H54 (cell line): ENCODE results near the gene NEU4.

Experiments used
- DNase-seq: peaks from one replicate; pipeline ENCODE4 v3.0.0; 2011; ENCODE audit warnings: low spot score, mixed read lengths; ENCODE audit not compliant: insufficient read length
- FAIRE-seq: peaks from 3 replicates; lab custom pipeline; 2011; peaks lifted over from hg19 to GRCh38; lab: Jason Lieb, UNC
- POLR2A ChIP-seq: IDR thresholded peaks from 2 replicates; pipeline ENCODE4 v1.6.1; 2011; ENCODE audit warnings: low read depth, mild to moderate bottlenecking, low read length

Gene NEU4

DNA sequence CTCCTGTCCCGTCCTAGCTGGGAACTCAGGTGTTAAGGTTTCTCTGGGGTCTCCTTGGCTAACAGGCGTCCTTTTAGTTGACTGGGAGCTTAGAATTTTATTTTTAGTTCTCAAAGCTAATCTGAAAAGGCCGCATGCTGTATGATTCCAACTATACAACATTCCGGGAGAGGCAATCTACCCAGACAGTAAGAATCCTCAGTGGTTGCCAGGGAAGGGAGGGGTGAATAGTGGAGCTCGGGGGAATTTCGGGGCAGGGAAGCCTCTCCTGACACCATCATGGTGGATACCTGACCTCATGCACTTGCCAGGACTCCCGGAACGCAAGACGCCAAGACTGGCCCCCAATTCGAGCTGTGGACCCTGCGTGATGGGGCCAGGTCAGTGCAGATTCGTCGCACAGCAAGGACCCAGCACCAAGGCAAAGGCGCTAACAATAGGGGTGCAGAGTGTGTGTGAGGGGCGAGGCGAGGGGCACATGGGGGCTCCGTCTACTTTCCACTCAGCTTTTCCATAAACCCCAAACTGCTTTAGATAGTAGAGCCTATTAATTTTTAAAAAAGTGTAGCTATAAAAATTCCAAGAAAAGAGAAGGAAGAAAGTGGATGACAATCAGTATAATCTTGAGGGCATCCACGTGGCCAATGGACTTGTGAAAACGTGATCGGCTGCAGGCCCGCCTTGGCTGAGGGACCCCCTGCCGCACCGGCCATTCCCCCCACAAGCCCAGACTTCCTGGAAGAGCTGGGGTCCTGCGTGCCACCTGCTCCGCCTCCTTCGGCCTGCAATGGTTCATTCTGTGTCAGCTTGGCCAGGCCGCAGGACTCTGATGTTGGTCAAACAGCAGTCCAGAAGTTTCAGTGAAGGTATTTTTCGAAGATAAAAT lies 32.4 kb downstream of the NEU4 start:
- FAIRE-seq (no peak), DNase-seq (no peak)
- no peak for TF ChIP-seq POLR2A

DNA sequence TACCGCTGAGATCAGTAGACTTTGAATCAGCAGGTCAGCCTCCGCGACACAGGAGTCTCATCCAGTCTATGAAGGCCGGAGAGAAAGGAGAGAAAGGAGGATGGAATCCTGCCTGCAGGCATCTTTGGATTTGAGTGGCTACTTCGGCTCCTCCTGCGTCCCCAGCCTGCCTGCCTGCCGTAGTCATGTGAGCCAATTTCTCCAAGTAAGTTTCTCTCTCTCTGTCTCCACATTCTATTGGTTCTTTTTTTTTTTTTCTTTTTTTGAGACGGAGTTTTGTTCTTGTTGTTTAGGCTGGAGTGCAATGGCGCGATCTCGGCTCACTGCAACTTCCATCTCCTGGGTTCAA lies 33.0 kb downstream of the NEU4 start:
- DNase-seq (no peak), FAIRE-seq (no peak)
- no peak for TF ChIP-seq POLR2A

DNA sequence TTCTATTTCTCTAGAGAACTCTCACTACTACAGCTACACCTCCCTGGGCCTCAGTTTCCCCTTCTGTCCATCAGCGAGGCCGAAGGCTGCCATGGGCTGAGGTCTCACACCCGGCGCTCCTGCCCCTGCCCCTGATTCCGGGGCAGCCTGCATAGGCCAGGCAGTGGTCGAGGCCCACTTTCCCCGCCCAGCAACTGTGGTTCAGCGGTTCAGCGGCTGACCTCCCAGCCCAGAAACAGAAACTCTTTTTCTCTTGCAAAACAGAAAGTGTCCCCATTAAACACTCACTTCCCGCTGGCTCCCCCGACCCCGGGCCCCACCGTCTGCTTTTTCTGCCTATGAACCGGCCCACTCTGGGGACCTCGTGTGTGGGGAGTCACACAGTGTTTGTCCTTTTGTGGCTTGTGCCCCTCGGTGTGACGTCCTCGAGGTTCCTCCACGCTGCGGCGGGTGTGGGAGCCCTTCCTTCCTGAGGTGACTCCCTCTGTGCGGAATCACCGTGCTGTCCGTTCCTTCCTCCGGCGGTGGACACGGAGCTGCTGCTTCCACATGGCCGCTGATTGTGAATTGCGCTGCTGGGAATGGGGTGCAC lies 33.7 kb downstream of the NEU4 start:
- no peak for DNase-seq
- no peak for TF ChIP-seq POLR2A
- FAIRE-seq: no peak

DNA sequence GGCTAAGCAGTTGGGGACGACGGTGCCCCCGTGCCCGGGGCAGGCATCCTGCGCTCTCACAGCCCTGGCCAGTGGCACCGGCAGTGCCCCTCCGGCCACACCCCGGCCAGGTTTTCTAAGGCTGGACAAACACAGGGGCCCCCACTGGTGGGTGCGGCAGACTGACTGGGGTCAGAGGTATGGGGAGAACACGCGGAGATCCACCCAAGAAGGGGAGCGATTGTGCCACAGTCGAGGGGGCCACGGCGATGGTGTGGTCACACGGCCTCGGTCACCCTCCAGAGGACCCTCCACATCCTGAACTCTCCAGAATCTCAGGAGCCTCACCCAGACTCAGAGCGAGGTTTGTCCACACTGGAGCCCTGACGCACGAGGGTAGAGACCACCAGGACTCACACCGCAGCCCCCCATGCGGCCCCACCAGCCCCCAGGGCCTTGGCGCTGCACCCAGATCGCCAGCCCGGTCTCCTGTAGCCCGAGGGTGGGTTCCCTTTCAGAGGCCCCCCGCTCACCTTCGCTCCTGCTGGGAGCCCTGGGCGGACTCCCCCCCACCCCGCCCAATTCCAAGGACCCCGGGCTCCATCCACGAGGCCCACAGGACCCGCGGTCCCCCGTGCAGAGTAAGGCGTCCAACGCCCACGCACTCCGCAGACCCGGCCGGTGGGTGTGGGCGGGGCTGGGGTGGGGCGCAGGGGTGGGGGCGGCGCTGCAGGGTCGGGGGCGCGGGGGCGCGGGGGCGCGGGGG lies 34.5 kb downstream of the NEU4 start:
- TF ChIP-seq POLR2A: no peak
- DNase-seq (no peak), FAIRE-seq (no peak)

DNA sequence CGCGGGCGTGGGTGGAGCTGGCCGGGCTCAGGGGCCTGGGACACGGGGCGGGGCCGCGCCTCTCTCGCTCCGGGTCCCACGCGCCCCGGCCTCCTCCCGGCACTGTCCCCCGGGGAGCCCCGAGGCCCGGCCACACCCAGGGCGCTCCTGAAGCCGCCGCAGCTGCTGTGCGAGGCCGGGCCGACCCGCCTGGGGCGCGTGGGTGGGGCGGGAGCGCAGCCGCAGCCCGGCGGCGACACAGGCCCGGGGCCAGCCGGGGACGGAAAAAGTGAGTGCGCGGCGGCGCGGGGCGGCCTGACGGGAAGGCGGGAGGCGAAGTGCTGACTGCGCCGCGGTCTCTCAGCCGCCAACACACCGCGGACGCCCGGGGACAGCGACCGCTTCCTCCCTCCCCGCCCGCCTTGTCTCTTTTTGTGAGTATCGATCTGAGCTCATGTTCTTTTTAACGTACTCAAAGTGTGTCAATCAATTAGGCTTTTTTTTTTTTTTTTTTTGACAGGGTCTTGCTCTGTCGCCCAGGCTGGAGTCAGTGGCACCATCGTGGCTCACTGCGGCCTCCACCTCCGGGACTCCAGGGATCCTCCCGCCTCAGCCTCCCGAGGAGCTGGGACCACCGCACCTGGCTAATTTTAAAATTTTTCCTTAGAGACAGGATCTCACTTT lies 35.2 kb downstream of the NEU4 start:
- FAIRE-seq (no peak), DNase-seq (no peak)
- peak; percentile 35 for TF ChIP-seq POLR2A

DNA sequence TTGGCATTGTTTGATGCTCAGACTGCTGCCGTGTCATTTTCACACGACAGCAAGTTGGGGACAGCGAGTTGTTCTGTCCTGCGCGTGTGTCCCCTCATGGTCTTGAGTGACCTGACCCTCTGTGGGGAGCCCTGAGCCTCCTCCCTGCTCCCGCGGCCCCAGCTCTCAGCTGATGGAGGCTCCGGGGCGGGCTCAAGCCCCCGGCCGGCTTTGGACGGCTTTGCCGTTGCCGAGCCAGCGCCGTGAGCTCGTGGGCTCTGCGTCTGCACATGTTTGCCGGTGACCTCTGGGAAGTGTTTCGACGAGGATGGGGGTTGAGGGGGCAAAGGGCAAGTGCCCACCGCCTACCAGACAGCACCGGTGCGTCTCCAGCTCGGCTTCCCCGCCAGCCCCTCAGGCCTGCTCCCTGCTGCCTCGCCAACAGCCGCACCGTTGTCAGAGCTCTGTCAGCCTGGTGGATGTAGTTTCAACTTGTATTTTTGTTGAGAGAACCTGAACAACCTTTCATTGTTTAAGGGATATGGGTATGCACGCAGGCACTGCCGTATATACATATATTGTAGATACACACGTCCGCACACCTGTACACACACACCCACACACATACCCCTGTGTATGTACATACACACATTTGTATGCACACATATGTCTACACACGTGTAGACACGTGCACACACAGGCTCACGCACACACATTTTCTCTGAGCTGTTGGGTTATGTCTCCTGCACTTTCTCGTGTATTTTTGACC lies 36.0 kb downstream of the NEU4 start:
- TF ChIP-seq POLR2A: no peak
- DNase-seq (no peak), FAIRE-seq (no peak)

DNA sequence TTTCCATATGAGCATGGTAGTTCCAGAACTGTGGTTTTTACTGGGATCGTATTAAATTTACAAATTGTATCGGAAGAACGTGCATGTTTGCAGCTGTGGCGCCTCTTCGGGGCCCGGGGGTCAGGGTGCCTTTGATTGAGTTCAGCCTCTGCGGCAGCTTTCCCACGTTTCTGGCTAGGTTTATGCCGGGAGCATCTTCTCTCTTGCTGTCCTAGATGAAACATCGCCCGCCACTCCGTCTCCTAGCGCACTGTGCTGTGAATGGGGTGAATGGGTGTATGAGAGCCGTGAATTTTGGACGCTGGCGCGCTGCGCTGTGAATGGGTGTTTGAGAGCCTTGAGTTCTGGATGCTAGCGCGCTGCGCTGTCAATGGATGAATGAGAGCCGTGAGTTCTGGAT lies 37.4 kb downstream of the NEU4 start:
- TF ChIP-seq POLR2A: no peak
- FAIRE-seq (no peak), DNase-seq (no peak)

DNA sequence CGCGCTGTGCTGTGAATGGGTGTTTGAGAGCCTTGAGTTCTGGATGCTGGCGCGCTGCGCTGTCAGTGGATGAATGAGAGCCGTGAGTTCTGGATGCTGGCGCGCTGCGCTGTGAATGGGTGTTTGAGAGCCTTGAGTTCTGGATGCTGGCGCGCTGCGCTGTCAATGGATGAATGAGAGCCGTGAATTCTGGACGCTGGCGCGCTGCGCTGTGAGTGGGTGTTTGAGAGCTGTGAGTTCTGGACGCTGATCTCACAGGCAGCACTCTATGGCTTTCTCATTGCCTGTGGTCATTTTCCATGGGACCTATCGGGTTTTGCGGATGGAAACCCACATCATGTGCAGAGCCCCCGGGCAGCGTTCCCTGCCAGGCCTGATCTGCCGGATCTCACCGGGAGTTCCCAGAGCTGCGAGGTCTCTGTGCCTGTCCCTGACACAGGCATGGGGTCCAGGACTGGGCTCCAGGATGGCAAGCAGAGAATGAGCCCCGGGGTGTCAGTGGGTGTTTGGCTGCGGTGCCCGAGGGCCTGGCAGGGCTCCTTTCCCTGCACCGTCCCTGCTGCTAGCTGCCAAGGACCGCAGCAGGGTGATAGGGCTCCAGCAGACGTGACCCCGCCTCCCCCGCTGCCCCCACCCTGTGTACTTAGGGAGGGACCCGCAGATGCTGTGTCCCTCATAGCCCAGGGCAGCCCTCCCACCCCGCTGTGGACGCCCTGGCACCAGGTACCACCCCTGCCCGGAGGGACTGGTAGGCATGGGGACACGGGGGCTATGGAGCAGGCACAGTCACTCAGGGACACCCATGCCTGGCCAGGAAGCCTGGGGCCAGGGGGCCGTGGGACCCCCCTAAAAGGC lies 40.0 kb downstream of the NEU4 start:
- TF ChIP-seq POLR2A: no peak
- FAIRE-seq: no peak

DNA sequence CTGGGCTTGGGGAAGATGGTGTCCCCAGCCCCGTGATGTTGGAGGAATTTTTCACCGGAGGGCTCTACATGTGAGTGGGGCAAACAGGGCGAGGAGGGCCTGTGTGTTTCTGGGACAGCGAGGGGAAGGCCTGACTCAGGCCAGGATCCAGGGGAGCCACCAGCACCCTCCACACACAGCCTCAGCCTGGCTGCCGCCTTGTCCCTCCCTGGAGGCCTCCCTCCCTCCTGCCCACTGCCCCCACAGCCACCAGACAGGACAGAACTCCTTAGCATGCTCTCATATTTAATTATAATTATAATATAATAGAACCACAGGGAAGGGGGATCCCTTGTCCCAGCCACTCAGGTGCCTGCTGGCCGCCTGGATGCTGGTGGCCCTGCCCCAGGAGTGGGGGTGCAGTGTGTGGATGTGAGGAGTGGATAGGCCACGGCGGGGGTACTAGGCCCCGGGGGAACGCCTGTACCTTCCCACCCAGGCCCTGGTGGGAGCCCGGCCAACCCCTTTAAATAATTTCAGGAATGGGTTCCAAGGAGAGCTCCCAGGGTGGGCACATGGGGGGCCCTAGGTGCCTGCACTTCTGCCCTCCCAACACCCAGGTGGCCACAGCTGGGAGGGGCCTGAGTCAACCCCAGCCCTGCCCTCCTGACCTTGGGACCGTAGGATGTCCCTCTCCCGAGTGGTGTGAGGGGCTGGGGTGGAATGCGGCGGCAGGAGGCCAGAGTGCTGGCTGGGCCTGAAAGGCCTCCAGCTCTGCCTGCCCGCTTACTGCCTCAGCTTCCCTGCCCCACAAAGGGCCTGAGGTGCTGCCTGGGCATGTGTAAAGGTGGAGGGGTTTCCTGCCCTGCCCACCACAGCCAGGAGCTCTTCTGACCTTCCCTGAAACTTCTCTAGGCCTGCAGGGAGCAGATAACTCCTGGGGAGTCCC lies 40.9 kb downstream of the NEU4 start:
- TF ChIP-seq POLR2A: no peak
- DNase-seq: no peak
- FAIRE-seq: no peak

More for the DNA sequence above, 40.0 kb downstream of the NEU4 start:
- DNase-seq: no peak

DNA sequence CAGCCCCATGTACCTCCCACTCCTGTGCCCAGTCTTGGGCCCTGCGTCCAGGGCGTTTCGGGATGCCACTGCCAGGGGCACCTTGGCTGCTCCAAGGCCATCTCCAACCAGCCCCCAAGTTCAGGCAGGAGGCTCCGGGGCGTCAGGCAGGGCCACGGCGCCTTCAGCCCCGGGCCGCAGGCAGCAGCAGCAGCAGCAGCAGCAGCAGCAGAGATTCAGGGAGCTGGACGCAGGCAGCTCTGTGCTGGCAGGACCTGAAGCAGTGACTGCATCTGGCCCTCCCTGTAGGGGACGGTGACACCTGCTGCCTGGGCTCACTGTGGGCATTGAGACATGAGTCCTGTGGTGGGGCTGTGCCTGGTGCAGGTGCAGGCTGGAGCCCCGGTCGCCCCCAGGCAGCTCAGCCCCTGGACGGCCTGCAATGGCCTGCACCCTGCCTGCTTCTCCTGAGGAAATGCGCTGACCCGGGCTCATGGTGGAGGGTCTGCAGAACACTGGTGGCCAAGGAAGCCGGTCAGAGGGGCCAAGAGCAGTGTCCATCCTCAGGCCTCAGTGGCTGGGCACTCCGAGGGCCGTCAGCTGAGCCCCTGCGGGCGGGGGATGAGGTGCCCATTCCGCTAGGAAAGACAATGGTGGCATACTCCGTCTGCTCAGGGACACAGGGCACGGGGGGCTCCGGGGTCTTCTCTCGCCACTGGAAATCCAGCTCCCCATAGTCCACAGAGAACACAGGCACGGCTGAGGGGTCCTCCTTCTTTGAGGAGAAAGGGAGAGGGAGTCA lies 41.7 kb downstream of the NEU4 start:
- no peak for FAIRE-seq
- no peak for DNase-seq
- TF ChIP-seq POLR2A: no peak

DNA sequence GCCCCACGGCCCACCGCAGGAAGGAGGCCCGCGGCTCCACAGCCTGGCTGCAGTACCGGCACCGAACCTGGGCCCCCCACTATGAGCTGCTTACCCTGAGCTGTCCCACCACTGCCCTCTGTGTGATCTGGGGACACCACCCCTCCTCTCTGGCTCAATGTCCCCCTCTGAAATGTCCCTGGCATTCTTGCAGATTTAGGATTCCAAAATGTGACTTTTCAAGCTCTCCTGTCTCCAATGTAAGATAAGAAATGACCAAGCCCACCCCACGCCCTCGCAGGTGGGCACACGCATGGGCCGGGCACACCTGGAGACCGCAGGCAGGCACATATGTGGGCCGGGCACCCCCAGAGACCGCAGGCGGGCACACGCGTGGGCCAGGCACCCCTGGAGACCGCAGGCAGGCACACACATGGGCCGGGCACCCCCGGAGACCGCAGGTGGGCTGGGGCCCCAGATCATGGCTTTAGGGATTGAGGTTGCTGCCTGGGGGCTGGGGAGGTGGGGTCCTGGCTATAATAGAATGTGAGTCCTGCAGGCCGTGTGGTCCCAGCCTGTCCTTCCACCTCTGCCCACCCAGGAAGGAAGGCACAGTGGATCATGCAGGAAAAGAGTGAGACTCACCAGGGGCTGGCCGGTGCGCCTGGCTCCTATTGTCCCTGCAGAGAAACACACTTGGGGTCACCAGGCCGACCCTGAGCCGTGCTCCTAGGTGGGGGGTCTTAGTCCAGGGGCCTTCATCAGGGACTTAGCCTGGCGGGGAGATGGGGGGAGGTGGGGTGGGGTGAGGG lies 42.5 kb downstream of the NEU4 start:
- TF ChIP-seq POLR2A: no peak
- DNase-seq (no peak), FAIRE-seq (no peak)
